HepG2 (cell line): Measurements from ENCODE around the gene ZBTB7A.

Source experiments
- NCOA5 ChIP-seq: sonication (generic); formaldehyde crosslinking; IDR thresholded peaks from 2 replicates; pipeline ENCODE4 v1.4.0; 2020; ENCODE audit warnings: missing genetic modification reagents
- RFX5 ChIP-seq: IDR thresholded peaks from 2 replicates; pipeline ENCODE4 v1.6.1; 2011; ENCODE audit warnings: low read depth, low read length, improper control_type of control experiment
- TF ChIP-seq, protein P1 (sequence below): sonication (generic); formaldehyde crosslinking; IDR thresholded peaks from 2 replicates; pipeline ENCODE4 v1.5.0; 2020; ENCODE audit warnings: mild to moderate bottlenecking, missing genetic modification reagents, moderate library complexity

DNA sequence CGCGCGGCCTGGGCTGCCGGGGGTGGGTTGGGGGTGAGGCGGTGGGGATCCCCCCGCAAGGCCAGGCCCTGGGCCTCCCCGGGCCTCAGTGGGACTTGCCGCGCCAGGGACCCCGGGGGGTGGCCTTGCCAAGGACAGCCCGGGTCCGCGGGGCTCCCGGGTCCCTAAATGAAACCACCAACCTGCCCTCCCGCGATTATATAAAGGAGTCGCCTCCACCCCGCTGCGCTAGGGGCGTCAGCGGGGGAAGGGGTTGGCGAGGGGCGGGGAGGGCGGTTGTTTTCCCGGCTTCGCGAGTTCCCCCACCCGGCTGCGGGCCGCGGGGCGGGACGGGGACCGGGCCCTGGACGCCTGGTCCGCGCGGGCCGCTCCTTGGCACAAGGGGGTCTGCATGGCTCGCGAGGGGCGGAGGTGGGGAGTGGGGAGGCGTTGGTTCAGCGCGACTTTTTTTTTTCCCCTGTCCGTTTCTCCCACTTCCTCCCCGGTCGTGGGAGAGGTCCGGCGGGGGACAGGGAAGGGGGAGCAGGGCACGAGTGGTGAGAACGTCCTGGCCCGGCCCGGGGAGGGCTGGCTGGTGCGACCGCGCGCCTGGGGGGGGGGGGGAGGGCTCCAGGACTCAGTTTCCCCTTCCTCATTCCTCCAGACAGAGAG lies 822 bp upstream of the ZBTB7A start:
- TF ChIP-seq, protein P1, sequence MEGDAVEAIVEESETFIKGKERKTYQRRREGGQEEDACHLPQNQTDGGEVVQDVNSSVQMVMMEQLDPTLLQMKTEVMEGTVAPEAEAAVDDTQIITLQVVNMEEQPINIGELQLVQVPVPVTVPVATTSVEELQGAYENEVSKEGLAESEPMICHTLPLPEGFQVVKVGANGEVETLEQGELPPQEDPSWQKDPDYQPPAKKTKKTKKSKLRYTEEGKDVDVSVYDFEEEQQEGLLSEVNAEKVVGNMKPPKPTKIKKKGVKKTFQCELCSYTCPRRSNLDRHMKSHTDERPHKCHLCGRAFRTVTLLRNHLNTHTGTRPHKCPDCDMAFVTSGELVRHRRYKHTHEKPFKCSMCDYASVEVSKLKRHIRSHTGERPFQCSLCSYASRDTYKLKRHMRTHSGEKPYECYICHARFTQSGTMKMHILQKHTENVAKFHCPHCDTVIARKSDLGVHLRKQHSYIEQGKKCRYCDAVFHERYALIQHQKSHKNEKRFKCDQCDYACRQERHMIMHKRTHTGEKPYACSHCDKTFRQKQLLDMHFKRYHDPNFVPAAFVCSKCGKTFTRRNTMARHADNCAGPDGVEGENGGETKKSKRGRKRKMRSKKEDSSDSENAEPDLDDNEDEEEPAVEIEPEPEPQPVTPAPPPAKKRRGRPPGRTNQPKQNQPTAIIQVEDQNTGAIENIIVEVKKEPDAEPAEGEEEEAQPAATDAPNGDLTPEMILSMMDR, result no peak
- TF ChIP-seq RFX5 (no peak), NCOA5 (CRISPR knock-in tag) (no peak)
